ENCODE results near the gene DENND2A. TPM values are rescaled to one million over a fixed set of nuclear protein-coding genes. Genes with fewer than 3 reads are reported as not detected.
A peak's percentile ranks its signal among the peaks of the same experiment; 100 is the strongest.

DENND2A gene
- polyA plus RNA-seq, 2 of the 4 experiments (the other 2 are of a cell fraction), result 0.37 to 0.63 TPM

GRCh38 chr7:140475747-140476333, 164.8 kb downstream of the DENND2A start:
- Histone ChIP-seq H3K9me3 (no peaks in the 10 kb centered on the region), H3K4me1 (peaks cover 13% of the 10 kb centered on the region; the same call in 2 of the 3 replicates), H3K4me3 (no peak overlapping the region), H3K4me2 (no peak overlapping the region), H3K27ac (no peak overlapping the region)
- CTCF ChIA-PET, result interaction anchor here (0.6 to 7.3 kb wide), 29 partner anchors 10 to 452 kb away, joined by 3 to 44 read pairs (median 3); no protein-coding TSS in a partner anchor
- WGBS (ENCODE audit: missing lambda C conversion rate), result 7% methylated on average over 2 of the region's 2 CpGs
- no peak for TF ChIP-seq CHD2 (IDR thresholded peaks at IDR 0.05; ENCODE audit: low read length, partially characterized antibody)
- no peak for TF ChIP-seq HOXB5 (CRISPR knock-in tag; IDR thresholded peaks at IDR 0.05)
- TF ChIP-seq SMC3 (IDR thresholded peaks at IDR 0.05), result peak; percentile 57
- no peak for TF ChIP-seq FOSB (CRISPR knock-in tag; IDR thresholded peaks at IDR 0.05)
- TF ChIP-seq RAD21 (conservative IDR thresholded peaks at IDR 0.05 in 1 of 2, IDR thresholded peaks at IDR 0.05 in 1 of 2), result peak; percentile 66 to 72
- no peak for TF ChIP-seq CEBPB (IDR thresholded peaks at IDR 0.05)
- TF ChIP-seq, protein P1, sequence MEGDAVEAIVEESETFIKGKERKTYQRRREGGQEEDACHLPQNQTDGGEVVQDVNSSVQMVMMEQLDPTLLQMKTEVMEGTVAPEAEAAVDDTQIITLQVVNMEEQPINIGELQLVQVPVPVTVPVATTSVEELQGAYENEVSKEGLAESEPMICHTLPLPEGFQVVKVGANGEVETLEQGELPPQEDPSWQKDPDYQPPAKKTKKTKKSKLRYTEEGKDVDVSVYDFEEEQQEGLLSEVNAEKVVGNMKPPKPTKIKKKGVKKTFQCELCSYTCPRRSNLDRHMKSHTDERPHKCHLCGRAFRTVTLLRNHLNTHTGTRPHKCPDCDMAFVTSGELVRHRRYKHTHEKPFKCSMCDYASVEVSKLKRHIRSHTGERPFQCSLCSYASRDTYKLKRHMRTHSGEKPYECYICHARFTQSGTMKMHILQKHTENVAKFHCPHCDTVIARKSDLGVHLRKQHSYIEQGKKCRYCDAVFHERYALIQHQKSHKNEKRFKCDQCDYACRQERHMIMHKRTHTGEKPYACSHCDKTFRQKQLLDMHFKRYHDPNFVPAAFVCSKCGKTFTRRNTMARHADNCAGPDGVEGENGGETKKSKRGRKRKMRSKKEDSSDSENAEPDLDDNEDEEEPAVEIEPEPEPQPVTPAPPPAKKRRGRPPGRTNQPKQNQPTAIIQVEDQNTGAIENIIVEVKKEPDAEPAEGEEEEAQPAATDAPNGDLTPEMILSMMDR (IDR thresholded peaks at IDR 0.05), result peak; percentile 78
- no peak for TF ChIP-seq PHF8 (IDR thresholded peaks at IDR 0.05; ENCODE audit: borderline replicate concordance, low read depth)
- DNase-seq (ENCODE audit: low read depth in 1 of 2, low spot score in 1 of 2) (peak; percentile 52 to 73), ATAC-seq (no peak), FAIRE-seq (no peak)
- POLR2A ChIA-PET, result no interaction called here

Small RNA genes lying within 50 kb of the gene (small RNA-seq; reads per million reads assigned to genes)
- gene RF00019, result 0 reads per million in 6 experiments
- 0 reads per million in 6 experiments for gene RN7SL771P

Other genes with a start within 250 kb of the DENND2A start
- 46.4 and 53.2 TPM in 2 replicates for gene SLC37A3, start 242.3 kb downstream of the DENND2A start, polyA plus RNA-seq (2011; rRNA removed)
- 23.0 to 30.0 TPM (median 26.9 TPM) in 3 replicates for gene SLC37A3, start 242.3 kb downstream of the DENND2A start, polyA plus RNA-seq (2017; fragmentation: RNase III; extraction: RNeasy Plus Mini Kit Qiagen cat#74134 plus additional on column Dnase treatment)
- gene RAB19, start 236.8 kb downstream of the DENND2A start, polyA plus RNA-seq (2011; rRNA removed), result not detected in 2 replicates
- not detected in 3 replicates for gene RAB19, start 236.8 kb downstream of the DENND2A start, polyA plus RNA-seq (2017; fragmentation: RNase III; extraction: RNeasy Plus Mini Kit Qiagen cat#74134 plus additional on column Dnase treatment)
- gene MKRN1, start 161.3 kb downstream of the DENND2A start, polyA plus RNA-seq (2011; rRNA removed), result 65.1 and 68.8 TPM in 2 replicates
- gene MKRN1, start 161.3 kb downstream of the DENND2A start, polyA plus RNA-seq (2017; fragmentation: RNase III; extraction: RNeasy Plus Mini Kit Qiagen cat#74134 plus additional on column Dnase treatment), result 52.2 to 55.1 TPM (median 53.2 TPM) in 3 replicates
- 13.1 and 14.7 TPM in 2 replicates for gene ADCK2, start 32.1 kb upstream of the DENND2A start, polyA plus RNA-seq (2011; rRNA removed)
- 12.6 to 16.1 TPM (median 13.9 TPM) in 3 replicates for gene ADCK2, start 32.1 kb upstream of the DENND2A start, polyA plus RNA-seq (2017; fragmentation: RNase III; extraction: RNeasy Plus Mini Kit Qiagen cat#74134 plus additional on column Dnase treatment)
- 381 and 405 TPM in 2 replicates for gene NDUFB2, start 55.9 kb upstream of the DENND2A start, polyA plus RNA-seq (2011; rRNA removed)
- 345 to 370 TPM (median 360 TPM) in 3 replicates for gene NDUFB2, start 55.9 kb upstream of the DENND2A start, polyA plus RNA-seq (2017; fragmentation: RNase III; extraction: RNeasy Plus Mini Kit Qiagen cat#74134 plus additional on column Dnase treatment)

Measured in A549 (cell line).